Measurements from ENCODE around the gene COQ10A.
"Not testable (repeated sequence)": the region's sequence is repeated elsewhere in the genome, so short reads cannot be mapped to it uniquely, and the experiment has no call there.

The COQ10A gene

GRCh38 chr12:56257071-56257470, 9.7 kb upstream of the COQ10A start:
- no peak for TF ChIP-seq CTCF (IDR thresholded peaks at IDR 0.05; ENCODE audit: extremely low read depth, missing control alignments)
- no peak for DNase-seq (ENCODE audit: low spot score)

GRCh38 chr12:56257491-56258067, 9.2 kb upstream of the COQ10A start:
- TF ChIP-seq CTCF (IDR thresholded peaks at IDR 0.05; ENCODE audit: extremely low read depth, missing control alignments): no peak

GRCh38 chr12:56258068-56258819, 8.5 kb upstream of the COQ10A start, which contains the start of gene ANKRD52:
ANKRD52 (minus strand) TSS chr12:56258384; CDS start chr12:56258269, 115 bp downstream.
- TF ChIP-seq CTCF (IDR thresholded peaks at IDR 0.05; ENCODE audit: extremely low read depth, missing control alignments): peak; percentile 85
- peak; percentile 99 for DNase-seq (ENCODE audit: low spot score)

More at GRCh38 chr12:56257491-56258067, 9.2 kb upstream of the COQ10A start:
- peak; percentile 47 for DNase-seq (ENCODE audit: low spot score)

GRCh38 chr12:56258820-56259183, 7.9 kb upstream of the COQ10A start:
- no peak for TF ChIP-seq CTCF (IDR thresholded peaks at IDR 0.05; ENCODE audit: extremely low read depth, missing control alignments)
- no peak for DNase-seq (ENCODE audit: low spot score)

GRCh38 chr12:56260380-56260779, 6.4 kb upstream of the COQ10A start:
- TF ChIP-seq CTCF (IDR thresholded peaks at IDR 0.05; ENCODE audit: extremely low read depth, missing control alignments): no peak
- DNase-seq (ENCODE audit: low spot score): no peak

GRCh38 chr12:56260921-56261320, 5.8 kb upstream of the COQ10A start:
- no peak for TF ChIP-seq CTCF (IDR thresholded peaks at IDR 0.05; ENCODE audit: extremely low read depth, missing control alignments)
- no peak for DNase-seq (ENCODE audit: low spot score)

- no peak for TF ChIP-seq CTCF (IDR thresholded peaks at IDR 0.05; ENCODE audit: extremely low read depth, missing control alignments)
- no peak for DNase-seq (ENCODE audit: low spot score)
These were observed 5.1 kb upstream of the COQ10A start for GRCh38 chr12:56261503-56262232.

GRCh38 chr12:56262955-56263354, 3.8 kb upstream of the COQ10A start:
- DNase-seq (ENCODE audit: low spot score): not testable (repeated sequence)

- DNase-seq (ENCODE audit: low spot score): not testable (repeated sequence)
These were observed 562 bp upstream of the COQ10A start for GRCh38 chr12:56266068-56266692.
